HG02678 (cell line): ENCODE measurements around the gene BIK.

Experiments used
- ATAC-seq: cut with Tn5 transposase; IDR thresholded peaks from one replicate; pipeline ENCODE4 v1.9.1; 2021; ENCODE audit warnings: mild to moderate bottlenecking, moderate library complexity; ENCODE audit not compliant: unreplicated experiment

The BIK gene

DNA sequence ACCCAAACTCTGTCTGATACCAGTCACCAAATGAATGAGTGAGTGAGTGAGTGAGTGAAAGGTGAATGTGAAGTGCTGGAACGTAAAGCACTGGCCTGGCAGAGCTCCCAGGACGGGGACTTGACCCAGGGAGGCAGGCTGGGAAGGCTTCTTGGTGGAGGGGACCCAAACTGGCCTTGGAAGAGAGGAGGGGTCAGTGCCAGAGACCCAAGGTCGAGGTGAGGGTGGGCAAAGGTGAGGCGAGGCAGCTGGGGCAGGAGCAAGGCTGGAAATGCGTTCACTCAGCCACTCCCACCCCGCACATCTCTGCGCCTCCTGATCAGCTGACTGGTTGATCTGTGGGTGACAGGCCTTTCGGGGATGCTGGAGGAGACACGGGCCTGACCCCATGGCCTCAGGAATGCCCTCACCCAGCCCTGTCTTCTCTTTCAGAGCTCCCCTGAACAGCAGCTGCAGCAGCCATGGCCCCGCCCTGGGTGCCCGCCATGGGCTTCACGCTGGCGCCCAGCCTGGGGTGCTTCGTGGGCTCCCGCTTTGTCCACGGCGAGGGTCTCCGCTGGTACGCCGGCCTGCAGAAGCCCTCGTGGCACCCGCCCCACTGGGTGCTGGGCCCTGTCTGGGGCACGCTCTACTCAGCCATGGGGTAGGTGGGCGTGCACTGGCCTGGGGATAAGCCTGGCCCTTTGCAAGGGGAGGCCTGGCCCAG is 48.4 kb downstream of the BIK start:
- no peak for ATAC-seq

- no peak for ATAC-seq
These were observed 49.1 kb downstream of the BIK start for GRCh38 chr22:43159484-43160178.

DNA sequence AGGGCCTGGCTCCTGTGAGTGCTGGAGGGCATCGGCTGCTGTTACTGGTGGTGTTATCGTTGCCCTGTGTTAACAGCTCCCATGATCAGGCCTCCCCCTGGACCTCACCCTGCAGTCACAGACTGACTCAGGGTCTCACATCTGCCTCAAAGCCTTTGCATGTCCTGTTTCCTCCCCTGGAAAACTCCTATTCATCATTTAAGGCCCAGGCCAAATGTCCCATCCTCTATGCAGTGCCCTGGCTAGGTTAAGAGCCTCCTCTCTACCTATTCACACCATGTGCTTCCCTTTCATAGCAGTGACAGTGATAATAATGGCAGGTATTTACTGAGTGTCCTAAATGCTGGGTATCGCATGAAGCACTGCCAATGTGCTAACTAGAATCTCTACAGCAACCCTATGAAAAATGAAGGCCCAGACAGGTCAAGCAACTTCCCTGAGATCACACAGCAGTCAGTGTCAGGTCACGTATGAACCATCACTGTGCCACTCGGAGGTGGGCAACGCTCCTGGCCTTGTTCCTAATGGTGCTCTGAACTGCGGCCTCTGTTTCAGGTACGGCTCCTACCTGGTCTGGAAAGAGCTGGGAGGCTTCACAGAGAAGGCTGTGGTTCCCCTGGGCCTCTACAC is 50.1 kb downstream of the BIK start:
- ATAC-seq, result no peak

GRCh38 chr22:43162412-43163150 is 52.0 kb downstream of the BIK start:
- no peak for ATAC-seq

DNA sequence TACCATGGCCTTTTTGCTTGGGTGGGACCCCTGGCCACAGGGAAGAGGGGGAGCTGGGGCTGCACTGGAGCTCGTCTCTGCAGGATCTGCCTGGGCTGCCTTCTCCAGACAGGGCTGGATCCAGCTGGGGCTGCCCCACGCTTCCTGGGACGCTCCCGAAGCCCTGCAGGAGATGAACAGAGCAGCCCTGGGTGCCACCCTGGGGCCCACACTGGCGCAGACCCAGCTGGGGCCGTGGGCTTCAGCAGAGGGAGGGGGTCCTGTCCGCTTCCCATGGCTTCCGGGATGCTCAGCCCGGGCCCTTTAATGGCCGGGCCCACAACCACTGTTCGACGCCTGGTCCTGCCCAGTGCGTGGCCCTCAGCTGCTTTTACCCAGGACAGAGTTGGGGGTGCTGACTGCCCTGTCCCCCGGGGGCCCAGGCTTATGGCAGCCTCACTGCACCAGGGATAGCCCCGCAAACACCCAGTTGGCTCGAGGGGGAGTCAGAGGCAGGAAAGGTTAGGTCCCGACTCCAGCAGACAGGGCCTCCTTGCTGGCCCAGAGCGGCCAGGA is 52.8 kb downstream of the BIK start:
- ATAC-seq, result no peak

- ATAC-seq, result no peak
These were observed 54.1 kb downstream of the BIK start for GRCh38 chr22:43164636-43165035.

DNA sequence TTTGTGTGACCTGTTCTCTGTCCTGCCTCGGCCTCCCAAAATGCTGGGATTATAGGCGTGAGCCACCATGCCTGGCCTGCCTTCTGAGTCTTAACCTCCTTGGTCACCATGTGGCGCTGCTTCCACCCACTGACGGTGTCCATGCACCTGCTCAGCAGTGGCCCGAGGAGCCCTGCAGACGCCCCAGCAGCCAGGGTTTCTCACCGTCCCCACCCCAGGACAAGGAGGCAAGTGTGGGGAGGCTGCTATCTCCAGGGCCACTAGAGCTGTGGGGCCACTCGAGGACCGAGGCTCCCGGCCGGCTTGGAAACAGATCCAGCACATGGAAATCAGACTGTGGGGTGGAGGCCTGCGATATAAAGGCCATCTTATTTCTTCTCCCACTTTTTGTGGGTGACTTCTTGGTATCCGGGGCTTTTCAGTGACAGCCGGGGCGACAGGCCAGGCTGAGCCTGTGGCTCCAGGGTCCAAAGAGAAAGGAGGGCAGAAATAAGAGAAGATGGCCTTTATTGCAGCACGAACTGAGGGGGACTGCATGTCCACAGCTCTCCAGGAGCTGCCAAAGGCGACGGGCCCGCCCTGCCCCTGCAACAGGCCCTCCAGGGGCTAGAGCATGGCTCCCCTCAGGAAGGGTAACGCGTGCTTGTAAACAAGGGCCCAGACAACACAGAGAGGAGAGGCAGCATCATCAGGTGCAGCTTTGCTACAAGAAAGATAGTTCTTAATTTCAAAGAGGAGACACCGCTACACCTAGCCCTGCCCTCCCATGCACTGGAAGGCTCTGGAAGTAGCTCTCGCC is 55.8 kb downstream of the BIK start:
- no peak for ATAC-seq

GRCh38 chr22:43167001-43167589 is 56.5 kb downstream of the BIK start:
- ATAC-seq, result no peak

GRCh38 chr22:43168471-43169309 is 58.1 kb downstream of the BIK start:
- ATAC-seq, result no peak

DNA sequence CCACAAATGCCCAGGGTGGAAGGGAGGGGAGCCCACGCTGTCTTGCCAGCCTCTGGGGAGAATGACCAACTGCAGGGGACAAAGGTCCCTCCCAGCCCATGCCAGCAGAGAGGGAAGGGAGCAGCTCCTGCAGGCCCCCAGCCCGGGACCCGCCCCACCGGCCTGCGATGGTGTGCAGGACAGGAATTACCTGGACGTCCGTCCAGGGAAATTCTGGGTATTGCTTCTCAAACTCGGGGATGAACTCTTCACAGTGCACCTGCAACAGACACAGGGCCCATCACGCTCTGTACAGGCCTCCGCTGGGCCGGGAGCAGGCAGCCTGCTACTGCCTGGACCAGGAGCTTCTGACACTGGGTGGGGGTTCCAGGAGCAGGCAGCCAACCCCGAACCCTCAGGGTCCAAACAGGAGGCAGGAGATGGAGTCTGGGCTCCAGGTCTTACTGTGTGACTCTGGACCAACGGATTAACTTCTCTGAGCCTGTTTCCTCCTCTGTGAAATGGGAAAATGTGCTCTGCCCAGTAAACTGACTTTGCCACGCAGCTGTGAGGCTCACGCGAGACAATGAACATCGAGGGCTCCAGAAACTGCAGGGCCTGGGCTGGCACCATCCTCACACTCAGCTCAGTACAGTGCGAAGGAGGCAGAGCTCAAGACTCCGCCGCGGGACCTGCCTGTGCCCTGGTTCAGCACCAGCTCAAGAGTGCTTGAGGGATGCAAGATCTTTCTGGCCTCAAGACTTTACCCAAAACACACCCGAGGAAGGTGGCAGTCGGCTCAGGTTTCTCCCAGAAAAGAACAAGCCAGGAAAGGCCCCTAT is 59.0 kb downstream of the BIK start:
- no peak for ATAC-seq

- ATAC-seq, result no peak
These were observed 59.6 kb downstream of the BIK start for GRCh38 chr22:43170131-43170480.

GRCh38 chr22:43171019-43171491 is 60.5 kb downstream of the BIK start:
- ATAC-seq, result no peak

GRCh38 chr22:43171607-43172006 is 61.1 kb downstream of the BIK start:
- no peak for ATAC-seq

GRCh38 chr22:43172191-43172590 is 61.6 kb downstream of the BIK start:
- no peak for ATAC-seq

- no peak for ATAC-seq
These were observed 63.0 kb downstream of the BIK start for GRCh38 chr22:43173566-43173965.

DNA sequence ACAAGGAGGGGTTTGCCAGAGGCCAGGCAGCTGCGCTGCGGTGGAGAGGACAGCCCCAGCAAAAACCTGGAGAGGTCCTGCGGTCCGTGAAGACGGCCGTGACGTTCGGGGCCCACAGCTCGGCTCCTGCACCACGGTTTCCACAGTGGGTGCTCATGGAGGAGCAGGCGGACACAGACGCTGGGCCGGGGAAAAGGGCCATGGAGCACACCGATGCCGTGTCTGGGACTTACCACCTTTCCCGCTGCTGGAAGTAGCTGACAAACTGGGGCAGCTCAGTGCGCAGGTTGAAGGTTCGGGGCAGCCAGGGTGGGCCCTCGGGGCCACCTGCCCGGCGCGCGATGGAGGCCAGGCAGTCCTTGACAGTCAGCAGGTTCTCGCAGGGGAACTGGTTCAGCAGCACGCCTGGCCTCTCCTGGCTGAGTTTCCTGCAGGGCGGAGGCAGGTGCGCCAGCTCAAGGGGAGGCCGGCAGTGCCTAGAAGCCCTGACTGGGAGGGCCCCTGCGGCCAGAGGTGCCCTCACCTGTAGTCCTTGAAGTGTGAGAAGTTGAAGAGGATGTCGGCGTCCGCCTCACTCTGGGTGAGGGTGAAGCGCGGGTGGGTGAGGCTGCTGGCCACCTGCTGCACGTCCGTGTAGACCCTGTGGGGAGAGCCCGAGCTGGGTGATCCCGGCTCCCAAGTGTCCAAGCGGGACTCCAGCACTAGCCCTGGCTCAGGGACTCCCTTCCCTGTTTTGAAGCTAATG is 63.6 kb downstream of the BIK start:
- no peak for ATAC-seq

GRCh38 chr22:43174941-43175531 is 64.5 kb downstream of the BIK start:
- ATAC-seq, result no peak
